ENCODE measurements around the gene CARD9. TPM values are rescaled to one million over a fixed set of nuclear protein-coding genes. Genes with fewer than 3 reads are reported as not detected.

Gene CARD9
- total RNA-seq, 4 donors from 2014 or later, result 2.3 to 7.4 (median 3.3) TPM

DNA sequence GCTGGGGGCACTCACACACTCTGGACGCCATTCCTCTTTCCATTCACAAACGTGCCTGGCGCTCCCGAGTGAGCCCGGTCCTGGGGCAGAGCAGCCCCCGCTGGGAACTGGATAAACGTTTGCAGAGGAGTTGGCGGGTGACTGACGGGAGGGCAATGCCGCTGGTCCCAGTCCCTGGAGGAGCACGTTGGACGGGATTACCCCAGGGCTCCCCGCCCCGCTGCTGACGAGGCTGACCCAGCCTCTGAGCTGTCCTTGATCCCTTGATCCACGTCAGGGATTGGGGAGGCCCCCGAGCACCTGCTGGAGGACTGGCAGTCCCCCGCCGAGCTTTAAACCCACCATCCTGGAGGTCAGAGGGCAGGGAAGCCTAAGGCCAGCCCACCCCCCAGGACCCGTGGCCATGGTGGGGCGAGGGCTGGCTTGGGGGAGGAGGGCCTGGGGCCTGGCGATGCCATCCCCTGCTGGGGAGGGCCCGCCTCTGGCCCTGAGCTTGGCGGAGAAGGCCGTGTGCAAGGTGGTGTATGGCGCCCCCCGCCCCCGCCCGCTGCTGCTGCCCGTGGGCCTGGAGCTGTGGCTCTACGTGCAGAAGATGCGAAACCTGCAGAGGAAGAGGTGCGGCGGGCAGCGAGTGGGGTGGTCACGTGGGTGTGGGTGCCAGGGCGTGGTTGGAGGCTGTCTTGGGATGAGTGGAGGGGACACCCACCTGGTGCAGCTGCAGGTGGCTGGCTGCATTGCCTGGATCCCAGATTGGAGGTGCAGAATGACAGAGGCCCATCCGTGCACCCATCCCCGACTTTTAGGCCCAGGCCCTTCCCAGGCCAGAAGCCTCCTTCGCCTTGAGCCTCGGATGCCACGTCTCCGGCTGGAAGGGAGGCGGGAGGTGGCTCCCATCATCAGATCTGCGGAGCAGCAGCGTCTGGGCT lies 41.6 kb downstream of the CARD9 start:
- no peak overlapping the region for H3K27ac ChIP-seq
- no peaks in the 10 kb centered on the region for H3K9me3 ChIP-seq
- no peak overlapping the region for H3K4me3 ChIP-seq
- DNase-seq (ENCODE audit: low spot score in 2 of 2), result no peak
- 75% methylated on average over 25 of the region's 46 CpGs for WGBS
- TF ChIP-seq POLR2A (IDR thresholded peaks at IDR 0.05) (no peak), POLR2AphosphoS5 (IDR thresholded peaks at IDR 0.05) (no peak), EP300 (IDR thresholded peaks at IDR 0.05) (no peak)
- TF ChIP-seq, protein P1, sequence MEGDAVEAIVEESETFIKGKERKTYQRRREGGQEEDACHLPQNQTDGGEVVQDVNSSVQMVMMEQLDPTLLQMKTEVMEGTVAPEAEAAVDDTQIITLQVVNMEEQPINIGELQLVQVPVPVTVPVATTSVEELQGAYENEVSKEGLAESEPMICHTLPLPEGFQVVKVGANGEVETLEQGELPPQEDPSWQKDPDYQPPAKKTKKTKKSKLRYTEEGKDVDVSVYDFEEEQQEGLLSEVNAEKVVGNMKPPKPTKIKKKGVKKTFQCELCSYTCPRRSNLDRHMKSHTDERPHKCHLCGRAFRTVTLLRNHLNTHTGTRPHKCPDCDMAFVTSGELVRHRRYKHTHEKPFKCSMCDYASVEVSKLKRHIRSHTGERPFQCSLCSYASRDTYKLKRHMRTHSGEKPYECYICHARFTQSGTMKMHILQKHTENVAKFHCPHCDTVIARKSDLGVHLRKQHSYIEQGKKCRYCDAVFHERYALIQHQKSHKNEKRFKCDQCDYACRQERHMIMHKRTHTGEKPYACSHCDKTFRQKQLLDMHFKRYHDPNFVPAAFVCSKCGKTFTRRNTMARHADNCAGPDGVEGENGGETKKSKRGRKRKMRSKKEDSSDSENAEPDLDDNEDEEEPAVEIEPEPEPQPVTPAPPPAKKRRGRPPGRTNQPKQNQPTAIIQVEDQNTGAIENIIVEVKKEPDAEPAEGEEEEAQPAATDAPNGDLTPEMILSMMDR (IDR thresholded peaks at IDR 0.05), result no peak
- H3K36me3 ChIP-seq, result peaks cover 10% of the 10 kb centered on the region
- H3K27me3 ChIP-seq, result no peaks in the 10 kb centered on the region
- H3K4me1 ChIP-seq, result peaks cover 23% of the 10 kb centered on the region

- H3K27me3 ChIP-seq, result no peaks in the 10 kb centered on the region
- 100% methylated on average over 1 of the region's 15 CpGs for WGBS
- H3K27ac ChIP-seq, result no peak overlapping the region
- TF ChIP-seq EP300 (IDR thresholded peaks at IDR 0.05), result no peak
- TF ChIP-seq, protein P1 (IDR thresholded peaks at IDR 0.05), result no peak
- no peak for TF ChIP-seq POLR2AphosphoS5 (IDR thresholded peaks at IDR 0.05)
- no peak for TF ChIP-seq POLR2A (IDR thresholded peaks at IDR 0.05)
- peaks cover 2% of the 10 kb centered on the region for H3K36me3 ChIP-seq
- no peak overlapping the region for H3K4me3 ChIP-seq
- DNase-seq (ENCODE audit: low spot score in 2 of 2), result no peak
- H3K4me1 ChIP-seq, result peaks cover 31% of the 10 kb centered on the region
- no peaks in the 10 kb centered on the region for H3K9me3 ChIP-seq
These were observed 42.4 kb downstream of the CARD9 start for GRCh38 chr9:136331030-136331429.

- H3K4me3 ChIP-seq, result no peak overlapping the region
- DNase-seq (ENCODE audit: low spot score in 2 of 2), result no peak
- H3K36me3 ChIP-seq, result no peaks in the 10 kb centered on the region
- H3K9me3 ChIP-seq, result no peaks in the 10 kb centered on the region
- H3K27ac ChIP-seq, result no peak overlapping the region
- 75% methylated on average over 12 of the region's 14 CpGs for WGBS
- TF ChIP-seq EP300 (IDR thresholded peaks at IDR 0.05) (no peak), POLR2AphosphoS5 (IDR thresholded peaks at IDR 0.05) (no peak), POLR2A (IDR thresholded peaks at IDR 0.05) (no peak)
- TF ChIP-seq, protein P1 (IDR thresholded peaks at IDR 0.05), result no peak
- H3K4me1 ChIP-seq, result peaks cover 35% of the 10 kb centered on the region
- H3K27me3 ChIP-seq, result no peaks in the 10 kb centered on the region
These were observed 43.0 kb downstream of the CARD9 start for GRCh38 chr9:136330406-136330990.

GRCh38 chr9:136329636-136330405 lies 43.6 kb downstream of the CARD9 start:
- Histone ChIP-seq H3K4me1 (peaks cover 35% of the 10 kb centered on the region), H3K27ac (no peak overlapping the region), H3K9me3 (no peaks in the 10 kb centered on the region), H3K27me3 (no peaks in the 10 kb centered on the region), H3K4me3 (no peak overlapping the region), H3K36me3 (no peaks in the 10 kb centered on the region)
- TF ChIP-seq, protein P1 (IDR thresholded peaks at IDR 0.05), result no peak
- whole genome bisulfite sequencing, result 89% methylated on average over 9 of the region's 23 CpGs
- DNase-seq (ENCODE audit: low spot score in 2 of 2), result no peak

- DNase-seq (ENCODE audit: low spot score in 2 of 2), result no peak
- peaks cover 35% of the 10 kb centered on the region for H3K4me1 ChIP-seq
- H3K9me3 ChIP-seq, result no peaks in the 10 kb centered on the region
- no peaks in the 10 kb centered on the region for H3K36me3 ChIP-seq
- no peak overlapping the region for H3K27ac ChIP-seq
- no peaks in the 10 kb centered on the region for H3K27me3 ChIP-seq
- TF ChIP-seq EP300 (IDR thresholded peaks at IDR 0.05) (no peak), POLR2AphosphoS5 (IDR thresholded peaks at IDR 0.05) (no peak), POLR2A (IDR thresholded peaks at IDR 0.05) (no peak)
- TF ChIP-seq, protein P1 (IDR thresholded peaks at IDR 0.05), result no peak
- peak overlapping the region; percentile 70 for H3K4me3 ChIP-seq
- WGBS, result 88% methylated on average over 5 of the region's 19 CpGs
These were observed 44.2 kb downstream of the CARD9 start for GRCh38 chr9:136329211-136329627.

Measured in suprapubic skin (tissue), 4 donors.